Measurements from ENCODE around the gene YPEL2. TPM values are rescaled to one million over a fixed set of nuclear protein-coding genes. Genes with fewer than 3 reads are reported as not detected.

The YPEL2 gene
- total RNA-seq, 1 experiment from 2014 or later, result 1.1 TPM

GRCh38 chr17:59346876-59347407, 15.5 kb downstream of the YPEL2 start:
- BruUV-seq (replicated peaks), result no TSS peak
- Histone ChIP-seq H3K4me1 (ENCODE audit: control insufficient read depth, insufficient read depth, low read length) (no peaks in the 10 kb centered on the region), H3K27ac (ENCODE audit: low read length) (no peak overlapping the region), H3K4me3 (ENCODE audit: low read depth in 2 of 2, low read length in 2 of 2) (no peak overlapping the region), H3K9me3 (ENCODE audit: control insufficient read depth, insufficient read depth, low read depth, low read length) (no peaks in the 10 kb centered on the region), H3K27me3 (ENCODE audit: control insufficient read depth, insufficient read depth, low read length) (no peaks in the 10 kb centered on the region), H3K36me3 (ENCODE audit: control insufficient read depth, insufficient read depth, low read length) (no peaks in the 10 kb centered on the region)
- ChIA-PET CTCF (no interaction called here), POLR2A (no interaction called here)
- intact Hi-C loops (cut with micrococcal nuclease; ENCODE audit: unreplicated experiment) (no loop called here), in situ Hi-C loops (cut with HindIII; ENCODE audit: low pct_unique_long_range_greater_than_20kb, low sequenced_read_pairs) (no loop called here)
- TF ChIP-seq REST (IDR thresholded peaks at IDR 0.05; ENCODE audit: insufficient read depth in 1 of 2, low read depth in 2 of 2, low read length in 1 of 2) (no peak), SIN3A (IDR thresholded peaks at IDR 0.05; ENCODE audit: borderline replicate concordance, insufficient read depth, low read depth, low read length) (no peak), CTCF (IDR thresholded peaks at IDR 0.05) (no peak), TCF7L2 (IDR thresholded peaks at IDR 0.05; ENCODE audit: low read depth, low read length) (no peak), POLR2AphosphoS5 (IDR thresholded peaks at IDR 0.05; ENCODE audit: low read depth, low read length) (no peak)
- DNase-seq (ENCODE audit: low read depth, low spot score) (no peak), ATAC-seq (no peak)

- H3K9me3 ChIP-seq (ENCODE audit: control insufficient read depth, insufficient read depth, low read depth, low read length), result no peaks in the 10 kb centered on the region
- ATAC-seq (no peak), DNase-seq (ENCODE audit: low read depth, low spot score) (no peak)
- no peak overlapping the region for H3K27ac ChIP-seq (ENCODE audit: low read length)
- POLR2A ChIA-PET, result no interaction called here
- H3K4me1 ChIP-seq (ENCODE audit: control insufficient read depth, insufficient read depth, low read length), result no peaks in the 10 kb centered on the region
- CTCF ChIA-PET, result no interaction called here
- intact Hi-C loops (cut with micrococcal nuclease; ENCODE audit: unreplicated experiment) (no loop called here), in situ Hi-C loops (cut with HindIII; ENCODE audit: low pct_unique_long_range_greater_than_20kb, low sequenced_read_pairs) (no loop called here)
- H3K4me3 ChIP-seq (ENCODE audit: low read depth in 2 of 2, low read length in 2 of 2), result no peak overlapping the region
- BruUV-seq (replicated peaks), result no TSS peak
- TF ChIP-seq SIN3A (IDR thresholded peaks at IDR 0.05; ENCODE audit: borderline replicate concordance, insufficient read depth, low read depth, low read length) (no peak), CTCF (IDR thresholded peaks at IDR 0.05) (no peak), POLR2AphosphoS5 (IDR thresholded peaks at IDR 0.05; ENCODE audit: low read depth, low read length) (no peak), TCF7L2 (IDR thresholded peaks at IDR 0.05; ENCODE audit: low read depth, low read length) (no peak), REST (IDR thresholded peaks at IDR 0.05; ENCODE audit: insufficient read depth in 1 of 2, low read depth in 2 of 2, low read length in 1 of 2) (no peak)
- no peaks in the 10 kb centered on the region for H3K36me3 ChIP-seq (ENCODE audit: control insufficient read depth, insufficient read depth, low read length)
- H3K27me3 ChIP-seq (ENCODE audit: control insufficient read depth, insufficient read depth, low read length), result no peaks in the 10 kb centered on the region
These were observed 16.5 kb downstream of the YPEL2 start for GRCh38 chr17:59347975-59348391.

Data from Panc1 (cell line).